Thymus (tissue), 11 donors: Measurements from ENCODE around the gene ZMIZ2. TPM values are rescaled to one million over a fixed set of nuclear protein-coding genes. Genes with fewer than 3 reads are reported as not detected.

Source experiments
- DNase-seq, 9 donors: peaks; one replicate each; pipeline ENCODE4 v3.0.0-alpha.2; 2013; ENCODE audit warnings: low spot score in 9 of 9, low read depth in 6 of 9, missing footprints in 1 of 9
- H3K27ac ChIP-seq, 2 donors: one replicate each; pipeline ENCODE4 v1.5.1; 2013; ENCODE audit warnings: control low read depth in 1 of 2, low read depth in 1 of 2, low read length in 1 of 2, mild to moderate bottlenecking in 1 of 2, moderate library complexity in 1 of 2
- H3K27me3 ChIP-seq, 2 donors: one replicate each; pipeline ENCODE4 v1.5.1; 2013; ENCODE audit warnings: low read length in 1 of 2; ENCODE audit not compliant: control insufficient read depth in 2 of 2, insufficient read depth in 1 of 2
- H3K36me3 ChIP-seq, 2 donors: one replicate each; pipeline ENCODE4 v1.5.1; 2013; ENCODE audit warnings: low read length in 1 of 2, mild to moderate bottlenecking in 1 of 2, moderate library complexity in 1 of 2; ENCODE audit not compliant: control insufficient read depth in 2 of 2, insufficient read depth in 2 of 2
- H3K4me1 ChIP-seq, 2 donors: one replicate each; pipeline ENCODE4 v1.5.1; 2013; ENCODE audit warnings: low read length in 2 of 2; ENCODE audit not compliant: control insufficient read depth in 2 of 2, insufficient read depth in 2 of 2
- H3K4me3 ChIP-seq, 2 donors: one replicate each; pipeline ENCODE4 v1.5.1; 2013; ENCODE audit warnings: low read length in 2 of 2, control low read depth in 1 of 2, mild to moderate bottlenecking in 1 of 2
- H3K9me3 ChIP-seq, 2 donors: one replicate each; pipeline ENCODE4 v1.5.1; 2013; ENCODE audit warnings: low read length in 1 of 2, mild to moderate bottlenecking in 1 of 2; ENCODE audit not compliant: control insufficient read depth in 2 of 2, insufficient read depth in 1 of 2
- WGBS: extraction: QIAGEN DNeasy Blood & Tissue Kit; methylation state at CpG from one replicate; pipeline ENCODE4 v1.1.7; 2013; 5-methylcytosine and 5-hydroxymethylcytosine counted together
- polyA plus RNA-seq: library from polyadenylated mRNA; stranded (reverse); fragments of 200-250 nt; gene quantifications from one replicate; pipeline ENCODE4 v1.2.3, GENCODE V29; 2013
- total RNA-seq: library from RNA; stranded (reverse); fragments of 120-200 nt; gene quantifications from one replicate; pipeline ENCODE4 v1.2.4, GENCODE V29; 2013
- donor health status: healthy.

The ZMIZ2 gene
- total and polyA plus RNA-seq, 2 donors = 7.5 to 74.1 TPM

DNA sequence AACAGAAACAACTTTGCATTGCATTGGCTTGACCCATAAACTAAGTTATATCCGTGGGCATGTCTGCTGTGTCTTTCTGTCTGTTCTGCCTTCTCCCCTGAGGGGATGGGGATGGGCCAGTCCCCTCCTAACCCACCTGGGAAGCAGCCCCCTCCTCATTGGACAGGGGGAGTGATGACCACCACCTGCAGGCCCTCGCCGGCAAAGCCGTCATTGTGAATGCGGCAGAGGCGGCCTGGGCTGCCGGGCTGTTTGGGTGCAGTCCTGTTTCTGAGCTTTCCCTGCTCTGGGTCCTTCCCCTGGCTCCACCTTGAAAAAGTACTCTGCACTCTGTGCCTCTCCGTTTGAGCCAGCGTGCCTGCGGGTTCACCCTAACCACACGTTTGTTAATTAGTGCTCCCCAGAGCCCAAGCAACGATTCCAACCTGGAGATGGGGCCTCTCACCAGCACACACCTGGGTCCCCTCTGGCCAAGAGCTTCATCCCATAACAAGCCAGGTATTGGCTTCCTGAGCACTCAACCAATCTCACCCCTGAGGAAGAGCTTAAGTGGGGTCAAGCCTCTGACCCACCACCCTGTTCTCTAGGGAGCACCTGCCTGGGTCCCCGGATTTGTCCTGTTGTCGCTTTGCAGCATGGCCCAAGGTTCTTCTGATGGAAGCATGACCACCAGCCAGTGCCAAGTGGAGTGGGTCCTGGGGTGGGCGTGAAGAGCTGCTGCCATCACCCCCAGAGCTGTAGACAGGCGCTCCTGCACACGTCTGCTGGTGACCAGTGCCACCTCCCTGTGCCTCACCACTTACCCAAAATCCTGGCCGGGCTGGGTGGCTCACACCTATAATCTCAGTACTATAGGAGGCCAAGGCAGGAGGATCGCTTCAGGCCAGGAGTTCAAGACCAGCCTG is 39.4 kb upstream of the ZMIZ2 start:
- Histone ChIP-seq H3K27ac (no peak overlapping the region), H3K27me3 (no peaks in the 10 kb centered on the region), H3K36me3 (peaks cover 23 to 28% of the 10 kb centered on the region in 2 donors), H3K9me3 (no peaks in the 10 kb centered on the region), H3K4me1 (no peaks in the 10 kb centered on the region), H3K4me3 (no peak overlapping the region)
- WGBS = 96% methylated on average over 19 of the region's 19 CpGs
- no peak for DNase-seq

DNA sequence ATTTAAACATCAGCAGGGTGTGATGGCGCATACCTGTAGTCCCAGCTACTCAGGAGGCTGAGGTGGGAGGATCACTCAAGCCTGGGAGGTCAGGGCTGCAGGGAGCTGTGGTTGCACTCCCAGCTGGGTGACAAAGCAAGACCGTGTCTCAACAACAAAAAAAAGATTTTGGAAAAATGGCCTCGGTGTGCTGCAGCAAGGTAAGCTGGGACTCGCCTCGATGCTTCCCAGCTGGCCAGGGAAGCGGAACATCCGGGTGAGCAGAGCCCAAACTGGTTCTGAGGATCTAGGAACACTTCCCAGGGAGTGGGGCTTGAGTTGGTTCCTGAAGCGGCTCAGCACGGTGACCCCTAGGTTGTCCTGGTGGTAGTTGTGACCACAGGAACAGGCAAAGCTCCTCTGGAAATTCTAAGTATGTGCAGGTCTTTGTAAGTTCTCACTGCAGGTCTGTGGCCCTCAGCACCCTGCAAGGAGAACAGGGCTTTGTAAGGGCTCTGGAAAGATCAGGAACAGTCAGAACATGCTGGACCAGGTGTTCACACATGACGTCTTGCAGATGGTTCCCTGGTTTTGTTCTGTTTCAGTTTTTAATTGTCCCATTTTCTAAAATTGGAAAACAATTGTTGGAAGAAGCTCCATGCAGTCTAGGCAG is 38.6 kb upstream of the ZMIZ2 start:
- no peak overlapping the region for H3K4me3 ChIP-seq
- H3K4me1 ChIP-seq = no peaks in the 10 kb centered on the region
- 95% methylated on average over 10 of the region's 10 CpGs for WGBS
- DNase-seq = no peak
- H3K36me3 ChIP-seq = peaks cover 23 to 28% of the 10 kb centered on the region in 2 donors
- H3K27me3 ChIP-seq = no peaks in the 10 kb centered on the region
- H3K27ac ChIP-seq = no peak overlapping the region
- H3K9me3 ChIP-seq = no peaks in the 10 kb centered on the region

DNA sequence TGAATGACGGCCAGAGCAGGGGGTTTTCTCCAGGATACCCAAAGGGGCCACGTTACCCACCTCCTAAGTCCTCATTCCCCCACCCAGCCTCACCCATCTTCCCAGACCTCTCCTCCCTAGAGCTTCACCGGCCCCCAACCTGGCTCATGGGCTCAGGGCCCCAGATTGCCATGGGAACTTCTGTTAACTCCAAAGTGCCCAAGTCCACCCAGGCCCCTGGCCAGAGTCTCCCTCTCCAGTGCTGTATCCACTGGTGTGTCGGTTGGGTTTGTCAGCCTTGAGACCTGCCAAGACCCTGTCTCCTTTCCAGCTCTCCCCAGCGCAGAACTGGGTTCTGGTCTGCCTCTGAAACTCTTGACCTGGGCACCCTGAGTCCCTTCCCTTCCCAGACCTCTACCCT is 37.1 kb upstream of the ZMIZ2 start:
- no peak for DNase-seq
- WGBS = 86% methylated on average over 5 of the region's 5 CpGs
- H3K4me1 ChIP-seq = no peaks in the 10 kb centered on the region
- H3K27ac ChIP-seq = no peak overlapping the region
- H3K9me3 ChIP-seq = no peaks in the 10 kb centered on the region
- no peaks in the 10 kb centered on the region for H3K27me3 ChIP-seq
- H3K36me3 ChIP-seq = peaks cover 20 to 28% of the 10 kb centered on the region in 2 donors
- no peak overlapping the region for H3K4me3 ChIP-seq

DNA sequence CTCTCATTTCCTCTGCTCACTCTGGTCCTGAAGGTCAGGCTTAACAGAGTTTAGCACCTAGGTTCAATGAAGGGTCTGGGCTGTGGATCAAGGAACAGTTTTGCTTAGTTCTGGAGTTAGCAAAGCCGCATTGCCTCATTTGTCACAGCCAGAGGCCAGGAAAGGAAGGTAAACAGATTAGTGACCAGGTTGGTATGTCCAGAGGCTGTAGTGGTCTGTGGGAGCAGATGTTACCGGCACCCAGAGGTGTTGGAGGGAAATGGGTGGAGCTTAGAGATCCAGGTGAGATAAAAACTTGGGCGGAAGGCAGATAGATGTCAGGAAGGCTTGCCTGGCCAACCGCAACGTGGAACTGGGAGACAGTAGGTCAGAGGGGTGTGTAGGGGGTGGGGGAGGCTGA is 36.6 kb upstream of the ZMIZ2 start:
- Histone ChIP-seq H3K36me3 (peaks cover 20 to 27% of the 10 kb centered on the region in 2 donors), H3K9me3 (no peaks in the 10 kb centered on the region), H3K27me3 (no peaks in the 10 kb centered on the region), H3K27ac (no peak overlapping the region), H3K4me1 (no peaks in the 10 kb centered on the region), H3K4me3 (no peak overlapping the region)
- no peak for DNase-seq
- WGBS = 59% methylated on average over 5 of the region's 5 CpGs

DNA sequence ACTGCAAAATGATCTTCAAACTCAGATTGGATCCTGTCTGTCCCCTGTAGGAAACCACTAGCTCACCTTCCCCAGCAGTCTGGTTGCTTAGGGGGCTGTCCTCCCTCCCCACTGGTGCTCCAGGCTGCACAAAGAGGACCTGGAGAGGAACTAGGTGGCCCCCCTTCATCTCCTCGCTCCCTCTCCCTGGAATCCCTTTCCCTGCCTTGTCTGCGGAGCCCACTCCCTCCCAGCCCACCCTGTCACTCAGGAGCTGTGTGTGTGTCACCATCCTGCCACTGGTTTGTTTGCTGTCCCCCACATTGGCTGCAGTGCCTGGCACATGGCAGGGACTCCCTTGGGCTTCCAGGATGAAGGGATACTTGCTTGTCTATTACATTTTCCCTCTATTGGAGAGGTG is 35.5 kb upstream of the ZMIZ2 start:
- WGBS = 94% methylated on average over 2 of the region's 2 CpGs
- Histone ChIP-seq H3K27me3 (no peaks in the 10 kb centered on the region), H3K4me3 (no peak overlapping the region), H3K27ac (no peak overlapping the region), H3K4me1 (no peaks in the 10 kb centered on the region), H3K9me3 (no peaks in the 10 kb centered on the region), H3K36me3 (peaks cover 13 to 15% of the 10 kb centered on the region in 2 donors)
- no peak for DNase-seq

DNA sequence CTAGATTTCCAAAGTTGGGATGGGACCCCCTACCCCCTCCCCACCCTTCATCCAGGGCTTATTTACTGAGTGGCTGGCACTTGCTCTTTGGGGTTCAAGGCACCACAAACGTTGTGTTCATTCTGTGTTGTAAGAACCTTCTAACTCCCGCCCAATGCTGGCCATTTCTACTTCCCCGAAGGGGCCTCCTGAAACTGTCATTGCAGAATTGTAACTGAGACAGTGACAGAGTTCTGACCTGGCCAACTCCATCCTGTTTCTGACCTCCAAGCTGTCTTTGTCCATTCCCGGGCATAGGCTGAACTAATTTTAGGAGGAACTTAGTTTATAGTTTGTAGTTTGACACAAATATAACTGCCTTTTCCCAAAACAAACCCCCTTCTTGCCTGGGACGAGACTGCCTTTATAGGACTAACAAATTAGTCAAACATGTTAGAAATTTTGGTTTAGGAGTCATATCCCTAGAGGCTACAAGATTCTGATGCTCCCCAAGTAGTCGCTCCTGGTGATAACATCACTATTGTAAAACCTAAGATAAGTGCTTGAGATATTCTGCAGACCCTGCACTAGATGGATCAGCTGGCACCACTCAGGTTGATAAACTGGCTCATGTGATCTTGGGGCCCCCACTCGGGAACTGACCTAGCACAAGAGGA is 34.8 kb upstream of the ZMIZ2 start:
- Histone ChIP-seq H3K27me3 (no peaks in the 10 kb centered on the region), H3K27ac (no peak overlapping the region), H3K9me3 (no peaks in the 10 kb centered on the region), H3K4me1 (no peaks in the 10 kb centered on the region), H3K4me3 (no peak overlapping the region), H3K36me3 (peaks cover 7 to 9% of the 10 kb centered on the region in 2 donors)
- DNase-seq = no peak
- 87% methylated on average over 7 of the region's 7 CpGs for WGBS

DNA sequence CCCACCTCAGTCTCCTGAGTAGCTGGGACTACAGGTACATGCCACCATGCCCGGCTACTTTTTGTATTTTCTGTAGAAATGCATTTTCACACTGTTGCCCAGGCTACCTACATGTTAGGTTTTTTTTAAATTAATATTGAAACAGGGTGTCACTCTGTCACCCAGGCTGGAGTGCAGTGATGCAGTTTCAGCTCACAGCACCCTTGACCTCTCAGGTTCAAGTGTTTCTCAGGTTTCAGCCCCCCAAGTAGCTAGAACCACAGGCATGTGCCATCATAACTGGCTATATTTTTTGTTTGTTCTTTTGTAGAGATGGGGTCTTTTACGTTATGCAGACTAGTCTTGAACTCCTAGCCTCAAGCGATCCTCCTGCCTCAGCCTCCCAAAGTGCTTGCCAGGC is 32.4 kb upstream of the ZMIZ2 start:
- 96% methylated on average over 3 of the region's 3 CpGs for WGBS
- DNase-seq = no peak
- Histone ChIP-seq H3K27ac (no peak overlapping the region), H3K4me3 (no peak overlapping the region), H3K27me3 (no peaks in the 10 kb centered on the region), H3K36me3 (no peaks in the 10 kb centered on the region), H3K9me3 (peaks cover 0 to 6% of the 10 kb centered on the region in 2 donors), H3K4me1 (no peaks in the 10 kb centered on the region)

DNA sequence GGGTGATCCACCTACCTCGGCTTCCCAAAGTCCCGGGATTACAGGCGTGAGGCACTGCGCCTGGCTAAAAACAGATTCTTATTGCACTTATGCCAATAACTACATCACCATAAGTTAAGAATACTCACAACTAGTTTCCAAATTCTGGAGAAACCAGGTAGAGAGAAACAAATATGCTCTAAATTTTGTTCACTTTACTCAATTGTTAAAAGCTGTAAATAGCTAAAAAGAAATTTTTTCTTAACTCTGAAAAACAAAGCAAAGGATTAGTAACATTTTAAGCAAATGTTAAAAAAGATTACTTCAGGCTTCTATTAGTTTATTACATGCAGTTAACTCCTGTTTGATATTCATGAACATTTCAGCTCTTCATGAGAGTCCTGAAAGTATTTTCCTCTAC is 28.3 kb upstream of the ZMIZ2 start:
- no peak for DNase-seq
- Histone ChIP-seq H3K27me3 (no peaks in the 10 kb centered on the region), H3K4me1 (no peaks in the 10 kb centered on the region), H3K4me3 (no peak overlapping the region), H3K36me3 (no peaks in the 10 kb centered on the region), H3K27ac (no peak overlapping the region), H3K9me3 (peaks cover 0 to 6% of the 10 kb centered on the region in 2 donors)
- WGBS = 97% methylated on average over 4 of the region's 4 CpGs

DNA sequence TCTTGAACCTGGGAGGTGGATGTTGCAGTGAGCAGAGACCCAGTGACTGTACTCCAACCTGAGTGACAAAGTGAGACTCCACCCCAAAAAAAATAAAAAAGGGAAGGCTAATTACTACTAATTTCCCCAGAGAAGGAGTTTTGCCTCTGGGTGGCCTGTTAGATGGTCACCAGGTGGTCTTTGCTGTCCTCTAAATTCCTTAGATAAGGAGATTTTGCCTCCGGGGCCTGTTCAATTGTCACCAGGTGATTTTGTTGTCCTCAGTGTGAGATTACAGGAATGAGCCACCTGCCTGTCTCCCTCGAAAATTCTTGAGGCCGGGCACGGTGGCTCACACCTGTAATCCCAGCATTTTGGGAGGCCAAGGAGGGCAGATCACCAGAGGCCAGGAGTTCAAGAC is 24.4 kb upstream of the ZMIZ2 start:
- H3K4me3 ChIP-seq = no peak overlapping the region
- no peak overlapping the region for H3K27ac ChIP-seq
- no peak for DNase-seq
- peaks cover 0 to 6% of the 10 kb centered on the region in 2 donors for H3K9me3 ChIP-seq
- no peaks in the 10 kb centered on the region for H3K27me3 ChIP-seq
- WGBS = 95% methylated on average over 4 of the region's 4 CpGs
- H3K4me1 ChIP-seq = no peaks in the 10 kb centered on the region
- no peaks in the 10 kb centered on the region for H3K36me3 ChIP-seq
